HG03575 (cell line): ENCODE measurements around the gene PGF.
A peak's percentile ranks its signal among the peaks of the same experiment; 100 is the strongest.
"Not testable (repeated sequence)": the region's sequence is repeated elsewhere in the genome, so short reads cannot be mapped to it uniquely, and the experiment has no call there.

Experiments used
- ATAC-seq: cut with Tn5 transposase; IDR thresholded peaks from one replicate; pipeline ENCODE4 v1.9.1; 2021; ENCODE audit not compliant: unreplicated experiment, insufficient number of reproducible peaks, low FRiP score; ENCODE audit errors: extremely low read depth

Gene PGF

DNA sequence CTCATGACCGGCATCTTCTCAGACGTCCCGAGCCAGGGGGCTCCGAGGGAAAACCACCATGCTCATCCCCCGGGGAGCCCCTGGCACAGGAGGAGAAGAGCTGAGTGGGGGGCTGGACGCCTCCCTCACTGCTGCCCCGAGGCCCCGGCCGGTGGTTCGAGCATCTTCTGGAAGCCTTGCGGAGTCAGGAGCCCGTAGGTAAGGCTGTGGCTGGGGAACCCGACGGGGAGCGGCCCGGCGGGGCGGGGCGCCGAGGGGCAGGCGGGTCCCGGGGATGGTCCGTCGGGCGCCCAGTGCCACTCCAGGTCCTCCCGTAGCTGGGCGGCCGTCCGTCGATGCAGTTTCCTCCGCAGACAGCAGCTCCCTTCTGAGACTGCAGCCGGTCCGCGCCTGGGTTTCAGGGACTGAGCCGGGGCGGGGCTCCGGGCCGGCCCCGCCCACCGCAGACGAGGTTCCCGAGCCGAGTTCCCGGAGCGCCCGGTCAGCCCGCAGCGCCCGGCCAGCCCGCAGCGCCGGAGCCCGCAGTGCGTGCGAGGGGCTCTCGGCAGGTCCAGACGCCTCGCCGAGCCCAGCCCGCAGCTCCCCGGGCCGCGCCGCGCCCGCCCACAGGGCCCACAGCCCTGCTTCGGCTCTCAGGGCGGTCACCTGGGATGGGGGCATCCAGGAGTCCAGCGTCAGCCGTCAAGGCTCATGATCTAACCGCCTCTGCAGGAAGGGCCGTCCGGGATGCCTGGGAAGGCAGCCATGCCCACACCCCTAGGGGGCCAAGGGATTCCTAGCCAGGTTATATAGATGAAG, at the start of gene PGF:
Gene PGF (minus strand): TSS at position 369 of the 798 bp plus-strand sequence. CDS start 355 bp downstream, at position 14.
- ATAC-seq: no peak

DNA sequence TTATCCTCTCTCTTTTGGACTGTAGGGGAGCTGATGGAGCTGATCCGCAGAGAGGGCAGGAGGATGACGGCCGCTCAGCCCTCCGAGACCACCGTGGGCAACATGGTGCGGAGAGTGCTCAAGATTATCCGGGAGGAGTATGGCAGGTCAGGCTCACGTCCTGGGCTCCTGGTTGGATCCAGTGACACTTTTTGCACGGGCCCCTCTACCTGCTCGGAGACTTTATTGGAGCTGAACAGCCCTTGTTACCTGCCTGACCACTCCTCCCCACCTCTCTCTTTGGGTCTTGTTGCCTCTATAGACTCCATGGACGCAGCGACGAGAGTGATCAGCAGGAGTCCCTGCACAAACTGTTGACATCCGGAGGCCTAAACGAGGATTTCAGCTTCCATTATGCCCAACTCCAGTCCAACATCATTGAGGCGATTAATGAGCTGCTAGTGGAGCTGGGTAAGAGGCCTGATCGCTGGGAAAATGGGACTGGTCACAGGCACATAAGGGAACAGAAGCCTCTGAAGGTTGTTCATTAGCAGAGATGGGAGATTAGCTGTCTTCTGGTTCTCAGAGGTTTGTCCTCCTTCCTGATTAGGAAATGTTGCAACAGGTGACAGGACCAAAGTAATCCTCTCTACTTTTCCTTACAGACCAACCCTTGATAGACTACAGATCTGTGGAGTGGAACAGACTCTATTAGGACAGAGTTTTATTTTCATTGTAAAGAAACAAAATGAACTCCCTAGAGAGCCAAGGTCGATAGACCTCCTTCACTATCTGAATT, 48.0 kb upstream of the PGF start:
- no peak for ATAC-seq

- peak; percentile 80 for ATAC-seq
Observed at GRCh38 chr14:75002392-75003249, 47.2 kb upstream of the PGF start, which contains the start of gene EIF2B2. Gene EIF2B2 (plus strand): TSS chr14:75002921. CDS start chr14:75002991, 70 bp downstream.

DNA sequence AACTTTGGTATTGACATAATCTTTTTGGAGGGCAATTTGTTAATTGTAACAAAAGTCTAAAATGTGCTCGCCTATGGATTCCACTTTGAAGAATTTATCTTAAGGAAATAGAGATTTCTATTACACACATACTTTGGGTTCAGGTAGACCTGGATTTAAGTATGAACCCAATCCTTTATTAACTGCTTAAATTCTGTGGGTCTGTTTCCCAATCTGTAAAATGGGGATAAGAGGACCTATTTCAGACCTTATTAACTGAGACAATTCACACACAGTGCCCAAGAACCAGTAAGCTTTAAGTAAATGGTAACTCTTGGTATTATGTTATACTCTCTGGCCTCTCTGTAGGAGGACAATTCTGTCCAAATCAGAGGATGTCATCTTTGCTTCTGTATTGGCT, 46.5 kb upstream of the PGF start:
- no peak for ATAC-seq

DNA sequence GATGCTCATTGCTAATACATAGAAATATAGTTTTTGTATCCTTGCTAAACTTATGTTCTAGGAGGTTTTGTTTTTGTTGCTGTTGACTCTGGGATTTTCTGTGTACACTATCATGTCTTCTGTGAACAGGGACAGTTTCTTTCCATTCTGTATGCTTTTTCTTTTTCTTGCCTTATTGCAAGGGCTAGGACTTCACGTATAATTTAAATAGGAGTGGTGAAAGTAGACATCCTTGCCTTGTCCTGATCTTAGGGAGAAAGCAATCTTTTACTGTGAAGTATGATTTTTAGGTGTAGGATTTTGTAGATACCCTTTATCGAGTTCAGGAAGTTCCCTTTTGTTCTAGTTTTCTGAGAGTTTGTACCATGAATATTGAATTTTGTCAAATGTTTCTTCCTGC, 45.9 kb upstream of the PGF start:
- no peak for ATAC-seq

DNA sequence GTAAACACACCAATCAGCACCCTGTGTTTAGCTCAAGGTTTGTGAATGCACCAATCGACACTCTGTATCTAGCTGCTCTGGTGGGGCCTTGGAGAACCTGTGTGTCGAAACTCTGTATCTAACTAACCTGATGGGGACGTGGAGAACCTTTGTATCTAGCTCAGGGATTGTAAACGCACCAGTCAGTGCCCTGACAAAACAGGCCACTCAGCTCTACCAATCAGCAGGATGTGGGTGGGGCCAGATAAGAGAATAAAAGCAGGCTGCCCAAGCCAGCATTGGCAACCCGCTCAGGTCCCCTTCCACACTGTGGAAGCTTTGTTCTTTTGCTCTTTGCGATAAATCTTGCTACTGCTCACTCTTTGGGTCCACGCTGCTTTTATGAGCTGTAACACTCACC, 40.4 kb upstream of the PGF start:
- not testable (repeated sequence) for ATAC-seq

DNA sequence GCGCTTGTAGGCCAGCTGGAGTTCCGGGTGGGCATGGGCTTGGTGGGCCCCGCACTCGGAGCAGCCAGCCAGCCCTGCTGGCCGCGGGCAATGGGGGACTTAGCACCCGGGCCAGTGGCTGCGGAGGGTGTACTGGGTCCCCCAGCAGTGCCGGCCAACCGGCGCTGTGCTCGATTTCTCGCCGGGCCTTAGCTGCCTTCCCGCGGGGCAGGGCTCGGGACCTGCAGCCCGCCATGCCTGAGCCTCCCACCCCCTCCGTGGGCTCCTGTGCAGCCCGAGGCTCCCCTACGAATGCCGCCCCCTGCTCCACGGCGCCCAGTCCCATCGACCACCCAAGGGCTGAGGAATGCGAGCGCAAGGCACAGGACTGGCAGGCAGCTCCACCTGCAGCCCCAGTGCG, 38.8 kb upstream of the PGF start:
- ATAC-seq: not testable (repeated sequence)

- no peak for ATAC-seq
Observed at GRCh38 chr14:74988993-74989392, 33.6 kb upstream of the PGF start.

DNA sequence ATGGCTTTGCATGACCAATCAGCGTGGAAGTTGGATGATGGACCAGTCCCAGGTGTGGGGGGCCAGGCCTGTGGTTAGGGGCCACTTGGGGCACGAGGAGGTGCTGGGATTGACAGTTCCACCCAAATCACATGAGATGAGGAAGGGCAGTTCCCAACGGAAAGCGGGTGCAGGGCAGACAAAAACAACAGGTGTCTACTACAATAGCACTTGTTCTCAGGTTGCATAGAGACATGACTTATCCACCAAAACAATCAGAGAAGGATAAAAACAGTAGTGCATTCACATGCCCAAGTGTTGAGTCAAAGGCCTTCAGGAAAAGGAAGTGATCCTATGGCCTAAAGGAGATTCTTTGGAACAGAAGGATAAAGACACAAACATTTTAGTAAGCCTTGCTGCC, 32.7 kb upstream of the PGF start:
- no peak for ATAC-seq

DNA sequence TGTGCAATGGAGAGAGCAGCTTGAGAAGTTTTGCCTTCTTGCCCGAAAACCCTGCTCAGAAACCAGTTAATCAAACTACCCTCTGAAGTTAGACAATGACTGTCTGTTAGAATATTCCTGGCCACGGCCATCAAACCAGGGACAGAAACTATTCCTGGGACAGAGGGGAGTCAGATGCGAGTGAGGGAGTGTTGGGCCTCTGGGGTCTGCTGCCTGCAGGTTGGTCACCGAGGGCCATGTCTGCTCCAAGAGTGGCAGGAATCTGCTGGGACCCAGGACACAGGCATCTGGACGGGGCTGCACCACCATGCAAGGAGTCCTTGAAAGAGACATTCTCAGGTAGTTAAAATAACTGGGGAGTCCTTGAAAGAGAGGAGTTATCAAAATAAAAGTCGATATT, 30.4 kb upstream of the PGF start:
- no peak for ATAC-seq

GRCh38 chr14:74985028-74985310, 29.6 kb upstream of the PGF start:
- ATAC-seq: no peak

DNA sequence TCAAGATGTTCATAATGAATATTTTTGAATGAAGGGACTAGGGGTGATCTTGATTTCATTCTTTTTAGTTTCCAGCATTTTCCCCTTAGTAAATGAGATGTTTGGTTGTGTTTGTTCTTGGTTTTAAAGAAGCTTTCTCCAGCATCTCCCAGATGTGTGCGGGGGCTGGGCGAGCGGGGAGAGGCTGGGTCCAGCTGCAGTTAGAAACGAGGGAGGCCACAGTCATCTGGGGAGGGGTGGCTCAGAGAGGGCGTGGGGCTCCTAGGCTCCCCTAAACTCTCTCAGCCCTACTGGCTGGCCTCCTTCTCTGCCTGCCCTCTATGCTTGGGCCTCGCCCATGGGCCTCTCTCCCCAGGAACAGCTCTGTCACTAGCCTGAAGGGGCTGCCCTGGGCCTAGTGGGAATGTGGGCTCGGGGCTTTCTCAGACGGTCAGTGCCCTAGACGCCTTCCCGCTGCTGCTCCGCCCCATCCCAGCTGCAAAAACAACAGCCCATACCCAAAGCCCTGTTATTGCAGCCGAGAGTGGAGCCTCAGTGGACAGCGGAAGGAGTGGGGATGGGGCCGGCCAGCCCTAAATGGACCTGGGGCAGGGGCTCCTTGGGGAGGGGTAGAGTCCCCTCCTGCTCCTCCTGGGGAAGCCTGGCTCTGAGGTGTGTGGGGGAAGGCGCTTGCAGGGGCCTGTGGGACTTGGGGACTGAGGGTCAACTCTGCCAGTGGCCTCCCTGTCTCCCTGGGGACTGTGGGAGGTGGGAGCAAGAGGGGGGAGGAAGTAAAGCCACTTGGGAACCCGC, 29.0 kb upstream of the PGF start:
- no peak for ATAC-seq

DNA sequence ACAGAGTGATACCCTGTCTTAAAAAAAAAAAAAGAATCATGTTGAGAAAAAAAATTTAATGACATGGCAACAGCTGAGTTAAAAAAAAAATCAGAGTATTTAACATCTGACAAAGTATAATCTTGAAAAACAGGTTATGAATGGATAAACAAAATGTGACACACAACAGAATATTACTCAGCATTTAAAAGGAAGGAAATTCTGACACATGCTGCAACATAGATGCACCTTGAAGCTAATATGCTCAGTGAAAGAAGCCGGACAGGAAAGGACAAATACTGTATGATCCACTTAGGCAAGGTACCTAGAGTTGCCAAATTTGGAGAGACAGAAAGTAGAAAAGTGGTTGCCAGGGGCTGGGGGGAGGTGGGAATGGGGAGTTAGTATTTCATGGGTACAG, 27.9 kb upstream of the PGF start:
- ATAC-seq: no peak

DNA sequence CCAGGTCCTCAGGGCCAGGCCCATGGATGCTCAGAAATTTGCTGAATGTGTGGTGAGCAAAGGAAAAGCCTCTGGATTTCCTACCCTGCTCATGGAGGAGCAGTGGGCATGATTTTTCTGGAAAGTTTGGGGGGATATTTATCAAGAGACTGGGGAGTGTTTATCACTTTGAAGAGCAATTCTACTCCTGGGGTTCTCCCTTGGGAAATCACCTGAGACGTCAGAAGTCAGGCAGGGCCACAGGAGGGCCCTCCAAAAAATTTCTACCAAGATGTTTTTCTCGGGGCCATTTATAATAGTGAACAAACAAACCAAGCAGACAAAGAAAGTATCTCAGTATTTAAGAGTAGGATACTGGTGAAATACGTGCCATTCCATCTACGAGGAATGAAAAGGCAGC, 27.3 kb upstream of the PGF start:
- ATAC-seq: no peak

DNA sequence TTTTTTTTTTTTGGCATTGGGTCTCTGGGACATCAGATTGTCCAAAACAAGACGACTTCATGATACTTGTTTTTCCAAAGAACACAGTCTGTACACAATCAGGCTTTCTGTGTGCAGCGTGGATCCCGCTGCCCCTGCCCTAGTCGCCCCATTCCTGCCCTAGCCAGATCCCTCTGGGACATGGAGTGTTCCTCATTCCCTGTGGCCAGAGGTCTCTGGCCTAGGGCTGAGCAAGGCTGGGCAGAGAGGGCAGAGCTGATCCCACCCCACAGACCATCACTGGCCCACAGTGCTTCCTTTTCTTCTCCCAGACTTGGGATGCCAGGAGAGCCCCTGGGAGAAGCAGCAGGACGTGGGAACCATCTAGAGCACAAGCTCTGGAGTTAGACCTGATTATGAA, 26.4 kb upstream of the PGF start:
- ATAC-seq: no peak

- no peak for ATAC-seq
Observed at GRCh38 chr14:74981462-74981782, 26.0 kb upstream of the PGF start.

DNA sequence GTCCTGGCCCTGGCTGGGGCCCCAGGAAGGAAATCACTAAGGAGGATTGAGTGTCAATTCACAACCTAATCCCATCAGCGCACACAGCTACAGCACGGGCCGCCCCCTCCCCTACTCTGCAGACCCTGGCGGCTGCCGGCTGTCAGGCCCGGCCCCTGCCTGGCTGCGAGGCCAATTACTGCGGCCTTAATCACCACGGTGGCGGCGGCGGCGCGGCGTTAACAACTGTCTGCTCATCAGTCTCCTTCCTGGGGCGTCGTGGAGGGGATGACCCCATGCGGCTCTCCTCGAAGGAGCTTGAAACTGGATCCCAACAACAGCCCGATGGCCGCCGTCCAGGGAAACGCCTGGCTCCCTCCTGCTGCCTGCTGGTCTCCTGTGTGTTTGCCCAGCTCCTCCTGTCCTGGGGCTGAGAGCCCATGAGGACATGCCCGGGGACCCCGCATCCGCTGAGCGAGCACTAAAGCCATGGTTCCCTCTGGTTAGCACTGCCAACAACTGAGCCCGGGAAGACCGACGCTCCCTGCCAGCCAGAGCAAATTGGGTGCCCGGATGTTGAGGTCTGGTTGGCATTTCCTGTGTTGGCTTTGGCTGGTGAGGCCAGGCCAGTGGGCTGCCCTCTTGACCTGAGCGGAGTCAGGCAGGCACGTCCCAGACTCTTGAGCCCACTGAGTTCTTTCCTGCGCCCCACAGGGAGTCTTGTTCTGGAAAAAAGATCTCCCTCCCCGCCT, 25.5 kb upstream of the PGF start:
- no peak for ATAC-seq

DNA sequence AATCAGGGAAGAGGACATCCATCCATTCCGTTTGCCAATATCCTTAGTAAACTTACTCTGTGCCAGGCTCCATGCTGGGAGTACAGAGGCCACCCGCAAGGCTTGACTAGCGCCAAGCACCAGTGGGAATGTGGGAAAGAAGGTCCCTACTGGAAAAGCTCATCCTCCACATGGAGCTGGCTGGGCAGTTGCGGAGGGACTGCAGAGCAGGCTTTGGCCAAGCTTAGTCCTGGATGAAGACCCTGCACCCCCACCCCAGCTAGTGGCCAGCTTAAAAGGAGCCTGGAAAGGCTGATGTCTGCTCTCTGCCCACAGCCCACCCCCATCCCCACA, 25.0 kb upstream of the PGF start:
- no peak for ATAC-seq
